GM21447 (cell line): ENCODE results near the gene RAB40B.
"Not testable (repeated sequence)": the region's sequence is repeated elsewhere in the genome, so short reads cannot be mapped to it uniquely, and the experiment has no call there.

Experiments
- ATAC-seq: cut with Tn5 transposase; IDR thresholded peaks from one replicate; pipeline ENCODE4 v1.9.1; 2021; ENCODE audit not compliant: unreplicated experiment

The RAB40B gene

GRCh38 chr17:82654611-82655010, 43.9 kb downstream of the RAB40B start:
- ATAC-seq = not testable (repeated sequence)

GRCh38 chr17:82653651-82654528, 44.6 kb downstream of the RAB40B start:
- ATAC-seq = no peak

GRCh38 chr17:82650723-82651122, 47.8 kb downstream of the RAB40B start:
- ATAC-seq = no peak

- no peak for ATAC-seq
These were observed 48.8 kb downstream of the RAB40B start for GRCh38 chr17:82649501-82650261.

GRCh38 chr17:82648742-82649331, 49.7 kb downstream of the RAB40B start:
- ATAC-seq = no peak

GRCh38 chr17:82648165-82648668, 50.3 kb downstream of the RAB40B start, which contains the start of gene WDR45B:
WDR45B (minus strand) TSS chr17:82648444; CDS start chr17:82648340, 104 bp downstream.
- peak; percentile 78 for ATAC-seq

- peak; percentile 20 for ATAC-seq
These were observed 50.8 kb downstream of the RAB40B start for GRCh38 chr17:82647593-82648164.

- ATAC-seq = no peak
These were observed 53.0 kb downstream of the RAB40B start for GRCh38 chr17:82645516-82645915.

GRCh38 chr17:82644148-82644547, 54.4 kb downstream of the RAB40B start:
- no peak for ATAC-seq

GRCh38 chr17:82642022-82642421, 56.5 kb downstream of the RAB40B start:
- ATAC-seq = no peak

- no peak for ATAC-seq
These were observed 58.5 kb downstream of the RAB40B start for GRCh38 chr17:82640036-82640435.

GRCh38 chr17:82639628-82640027, 58.9 kb downstream of the RAB40B start:
- ATAC-seq = no peak

- no peak for ATAC-seq
These were observed 60.2 kb downstream of the RAB40B start for GRCh38 chr17:82638183-82638773.

- ATAC-seq = no peak
These were observed 61.6 kb downstream of the RAB40B start for GRCh38 chr17:82636626-82637598.

- ATAC-seq = no peak
These were observed 65.2 kb downstream of the RAB40B start for GRCh38 chr17:82633343-82633742.

GRCh38 chr17:82632451-82632850, 66.0 kb downstream of the RAB40B start:
- ATAC-seq = no peak

GRCh38 chr17:82631544-82631943, 67.0 kb downstream of the RAB40B start:
- ATAC-seq = no peak

- ATAC-seq = no peak
These were observed 68.3 kb downstream of the RAB40B start for GRCh38 chr17:82630212-82630611.

GRCh38 chr17:82629748-82630147, 68.8 kb downstream of the RAB40B start:
- no peak for ATAC-seq
